Neural progenitor cell (in vitro differentiated cells): ENCODE results near the gene SLTM. TPM values are rescaled to one million over a fixed set of nuclear protein-coding genes. Genes with fewer than 3 reads are reported as not detected.
A peak's percentile ranks its signal among the peaks of the same experiment; 100 is the strongest.
"Not testable (repeated sequence)": the region's sequence is repeated elsewhere in the genome, so short reads cannot be mapped to it uniquely, and the experiment has no call there.

Experiments used
- DNase-seq: peaks from one replicate; pipeline ENCODE4 v3.0.0-alpha.2; 2016; ENCODE audit warnings: low spot score
- H2AFZ ChIP-seq: fragments of 200-600 bp; sonication (generic); replicated peaks from 2 replicates; pipeline ENCODE4 v1.6.1; 2016; ENCODE audit warnings: antibody characterized with exemption
- H3F3A ChIP-seq: fragments of 200-600 bp; sonication (generic); 2 replicates; pipeline ENCODE4 v1.6.1; 2016; ENCODE audit warnings: antibody characterized with exemption, low read depth
- H3K27ac ChIP-seq: fragments of 200-600 bp; sonication (generic); 2 replicates; pipeline ENCODE4 v1.5.1; 2016; ENCODE audit warnings: mild to moderate bottlenecking
- H3K27me3 ChIP-seq: fragments of 200-600 bp; sonication (generic); 2 replicates; pipeline ENCODE4 v1.6.1; 2016; ENCODE audit warnings: mild to moderate bottlenecking, moderate library complexity
- H3K36me3 ChIP-seq: fragments of 200-600 bp; sonication (generic); 2 replicates; pipeline ENCODE4 v1.5.1; 2016
- H3K4me1 ChIP-seq: fragments of 200-600 bp; sonication (generic); 2 replicates; pipeline ENCODE4 v1.6.1; 2016; ENCODE audit warnings: mixed run types
- H3K4me2 ChIP-seq: fragments of 200-600 bp; sonication (generic); 2 replicates; pipeline ENCODE4 v1.6.1; 2016
- H3K4me3 ChIP-seq: fragments of 200-600 bp; sonication (generic); 2 replicates; pipeline ENCODE4 v1.5.1; 2016
- H3K79me2 ChIP-seq: fragments of 200-600 bp; sonication (generic); 2 replicates; pipeline ENCODE4 v1.6.1; 2016; ENCODE audit warnings: low read depth
- H3K9ac ChIP-seq: fragments of 200-600 bp; sonication (generic); 2 replicates; pipeline ENCODE4 v1.6.1; 2016
- H3K9me3 ChIP-seq: fragments of 200-600 bp; sonication (generic); 2 replicates; pipeline ENCODE4 v1.5.1; 2016; ENCODE audit warnings: low read depth
- H4K20me1 ChIP-seq: fragments of 200-600 bp; sonication (generic); 2 replicates; pipeline ENCODE4 v1.6.1; 2016; ENCODE audit warnings: low read depth
- H3K27ac Mint-ChIP-seq: 3 replicates; pipeline ENCODE4 v1.8.0; 2021; ENCODE audit warnings: mixed read lengths
- H3K27me3 Mint-ChIP-seq: 2 replicates; pipeline ENCODE4 v1.8.0; 2022; ENCODE audit warnings: low read depth, mild to moderate bottlenecking, inconsistent platforms, moderate library complexity, mixed read lengths; ENCODE audit not compliant: insufficient read depth
- H3K36me3 Mint-ChIP-seq: 3 replicates; pipeline ENCODE4 v1.8.0; 2021; ENCODE audit warnings: mixed read lengths
- H3K4me1 Mint-ChIP-seq: 3 replicates; pipeline ENCODE4 v1.8.0; 2021; ENCODE audit warnings: mixed read lengths
- H3K4me3 Mint-ChIP-seq: 3 replicates; pipeline ENCODE4 v1.8.0; 2021; ENCODE audit warnings: mild to moderate bottlenecking, moderate library complexity, mixed read lengths
- H3K9me3 Mint-ChIP-seq: 3 replicates; pipeline ENCODE4 v1.8.0; 2020; ENCODE audit warnings: mixed read lengths
- CTCF ChIP-seq: fragments of 200-600 bp; sonication (generic); IDR thresholded peaks from 2 replicates; pipeline ENCODE4 v1.5.1; 2017; ENCODE audit warnings: antibody characterized with exemption, mild to moderate bottlenecking
- EZH2 ChIP-seq: fragments of 200-600 bp; sonication (generic); IDR thresholded peaks from 2 replicates; pipeline ENCODE4 v1.6.1; 2017; ENCODE audit warnings: antibody characterized with exemption, mild to moderate bottlenecking, moderate library complexity
- EZH2phosphoT487 ChIP-seq: fragments of 200-600 bp; sonication (generic); IDR thresholded peaks from 2 replicates; pipeline ENCODE4 v1.6.1; 2017; ENCODE audit warnings: antibody characterized with exemption
- total RNA-seq: library from RNA; depleted of rRNA; stranded (reverse); fragments of >200 nt; gene quantifications from 2 replicates; pipeline ENCODE4 v1.2.3, GENCODE V29; 2015; ENCODE audit warnings: low replicate concordance

Gene SLTM
- total RNA-seq, 1 donor from 2014 or later, result 152 TPM

GRCh38 chr15:58947179-58947578 is 13.7 kb upstream of the SLTM start:
- Histone ChIP-seq H3K27ac (no peak overlapping the region), H3K4me1 (no peaks in the 10 kb centered on the region), H3F3A (peaks cover 2% of the 10 kb centered on the region), H3K36me3 (no peaks in the 10 kb centered on the region), H3K9me3 (no peaks in the 10 kb centered on the region), H3K4me3 (no peak overlapping the region), H3K27me3 (no peaks in the 10 kb centered on the region), H3K79me2 (no peaks in the 10 kb centered on the region), H3K9ac (no peak overlapping the region), H2AFZ (no peak overlapping the region), H3K4me2 (no peak overlapping the region), H4K20me1 (no peaks in the 10 kb centered on the region)
- DNase-seq, result no peak
- H3K36me3 Mint-ChIP-seq, result no peaks in the 10 kb centered on the region
- H3K27me3 Mint-ChIP-seq, result no peaks in the 10 kb centered on the region
- H3K9me3 Mint-ChIP-seq, result no peaks in the 10 kb centered on the region
- TF ChIP-seq CTCF (no peak), EZH2 (no peak), EZH2phosphoT487 (no peak)
- no peak overlapping the region for H3K4me3 Mint-ChIP-seq
- no peak overlapping the region for H3K27ac Mint-ChIP-seq
- H3K4me1 Mint-ChIP-seq, result no peaks in the 10 kb centered on the region

DNA sequence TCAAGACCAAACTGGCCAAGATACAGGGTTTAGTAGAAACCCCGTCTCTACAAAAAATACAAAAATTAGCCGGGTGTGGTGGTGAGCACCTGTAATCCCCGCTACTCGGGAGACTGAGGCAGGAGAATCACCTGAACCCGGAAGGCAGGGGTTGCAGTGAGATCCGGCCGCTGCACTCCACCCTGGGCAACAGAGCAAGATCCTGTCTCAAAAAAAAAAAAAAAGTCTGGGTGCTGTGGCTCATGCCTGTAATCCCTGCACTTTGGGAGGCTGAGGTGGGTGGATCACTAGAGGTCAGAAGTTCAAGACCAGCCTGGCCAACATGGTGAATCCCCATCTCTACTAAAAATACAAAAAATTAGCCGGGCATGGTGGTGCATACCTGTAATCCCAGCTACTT is 1.5 kb upstream of the SLTM start:
- Mint-ChIP-seq H3K4me3 (peak overlapping the region; percentile 96), H3K27ac (peak overlapping the region; percentile 21), H3K4me1 (peaks cover 24% of the 10 kb centered on the region)
- Histone ChIP-seq H3K4me2 (peak overlapping the region; percentile 79), H3K4me1 (peaks cover 21% of the 10 kb centered on the region), H3F3A (peaks cover 28% of the 10 kb centered on the region), H3K79me2 (peaks cover 34% of the 10 kb centered on the region)
- H3K9me3 Mint-ChIP-seq, H3K27me3 Mint-ChIP-seq, H2AFZ ChIP-seq, H3K36me3 ChIP-seq, H3K27ac ChIP-seq, DNase-seq, H3K4me3 ChIP-seq, H3K27me3 ChIP-seq, H3K9me3 ChIP-seq, H4K20me1 ChIP-seq, H3K36me3 Mint-ChIP-seq, H3K9ac ChIP-seq: not testable (repeated sequence)

DNA sequence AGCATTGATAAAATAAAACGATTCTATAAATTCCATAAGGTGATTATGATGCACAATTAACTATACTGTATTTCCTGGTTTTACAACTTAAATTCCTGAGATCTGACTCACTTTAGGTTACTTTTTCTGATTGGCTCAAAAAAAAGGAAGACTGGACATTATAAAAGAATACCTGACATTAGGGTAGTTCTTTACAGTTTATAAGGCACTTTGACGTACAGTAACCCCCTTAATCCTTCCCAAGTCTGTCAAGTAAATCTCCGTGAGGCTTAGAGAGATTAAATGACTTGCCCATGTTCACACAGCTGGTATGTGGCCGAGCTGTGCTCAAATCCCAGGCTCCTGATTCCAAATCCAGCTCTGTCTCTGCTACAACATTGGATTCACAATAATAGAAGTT is 1.0 kb upstream of the SLTM start:
- H2AFZ ChIP-seq, result peak overlapping the region; percentile 93
- no peaks in the 10 kb centered on the region for H3K9me3 Mint-ChIP-seq
- peak overlapping the region; percentile 85 for H3K27ac ChIP-seq
- peak overlapping the region; percentile 88 for H3K4me3 ChIP-seq
- peaks cover 4% of the 10 kb centered on the region for H4K20me1 ChIP-seq
- H3K36me3 Mint-ChIP-seq, result no peaks in the 10 kb centered on the region
- H3F3A ChIP-seq, result peaks cover 28% of the 10 kb centered on the region
- peak overlapping the region; percentile 79 for H3K4me2 ChIP-seq
- no peaks in the 10 kb centered on the region for H3K9me3 ChIP-seq
- no peaks in the 10 kb centered on the region for H3K27me3 ChIP-seq
- H3K79me2 ChIP-seq, result peaks cover 38% of the 10 kb centered on the region
- no peaks in the 10 kb centered on the region for H3K36me3 ChIP-seq
- H3K4me1 ChIP-seq, result peaks cover 21% of the 10 kb centered on the region
- H3K27ac Mint-ChIP-seq, result peak overlapping the region; percentile 21
- H3K9ac ChIP-seq, result no peak overlapping the region
- H3K4me1 Mint-ChIP-seq, result peaks cover 24% of the 10 kb centered on the region
- peak; percentile 41 for DNase-seq
- H3K27me3 Mint-ChIP-seq, result peaks cover 2% of the 10 kb centered on the region
- TF ChIP-seq CTCF (no peak), EZH2phosphoT487 (no peak), EZH2 (no peak)
- peak overlapping the region; percentile 96 for H3K4me3 Mint-ChIP-seq

- Mint-ChIP-seq H3K27ac (peak overlapping the region; percentile 99), H3K4me1 (peaks cover 24% of the 10 kb centered on the region), H3K27me3 (peaks cover 2% of the 10 kb centered on the region), H3K4me3 (peak overlapping the region; percentile 96), H3K36me3 (no peaks in the 10 kb centered on the region), H3K9me3 (no peaks in the 10 kb centered on the region)
- H3K9me3 ChIP-seq, result no peaks in the 10 kb centered on the region
- H3F3A ChIP-seq, result peaks cover 28% of the 10 kb centered on the region
- no peak for DNase-seq
- TF ChIP-seq EZH2phosphoT487 (no peak), EZH2 (no peak), CTCF (no peak)
- peak overlapping the region; percentile 93 for H2AFZ ChIP-seq
- peak overlapping the region; percentile 79 for H3K4me2 ChIP-seq
- peaks cover 21% of the 10 kb centered on the region for H3K4me1 ChIP-seq
- no peaks in the 10 kb centered on the region for H3K27me3 ChIP-seq
- H3K4me3 ChIP-seq, result peak overlapping the region; percentile 88
- H3K27ac ChIP-seq, result peak overlapping the region; percentile 85
- H3K79me2 ChIP-seq, result peaks cover 42% of the 10 kb centered on the region
- peaks cover 4% of the 10 kb centered on the region for H4K20me1 ChIP-seq
- peak overlapping the region; percentile 47 for H3K9ac ChIP-seq
- peaks cover under 1% of the 10 kb centered on the region for H3K36me3 ChIP-seq
These were observed 602 bp upstream of the SLTM start for GRCh38 chr15:58934114-58934447.
